GM21447 (cell line): Measurements from ENCODE around the gene RAB11B.
"Not testable (repeated sequence)": the region's sequence is repeated elsewhere in the genome, so short reads cannot be mapped to it uniquely, and the experiment has no call there.

Experiments used
- ATAC-seq: cut with Tn5 transposase; IDR thresholded peaks from one replicate; pipeline ENCODE4 v1.9.1; 2021; ENCODE audit not compliant: unreplicated experiment

The RAB11B gene

GRCh38 chr19:8393192-8393870, 3.2 kb downstream of the RAB11B start:
- no peak for ATAC-seq

- no peak for ATAC-seq
These were observed 3.7 kb downstream of the RAB11B start for GRCh38 chr19:8393871-8394250.

- no peak for ATAC-seq
These were observed 5.5 kb downstream of the RAB11B start for GRCh38 chr19:8395621-8396082.

GRCh38 chr19:8396185-8396562, 6.0 kb downstream of the RAB11B start:
- ATAC-seq = no peak

DNA sequence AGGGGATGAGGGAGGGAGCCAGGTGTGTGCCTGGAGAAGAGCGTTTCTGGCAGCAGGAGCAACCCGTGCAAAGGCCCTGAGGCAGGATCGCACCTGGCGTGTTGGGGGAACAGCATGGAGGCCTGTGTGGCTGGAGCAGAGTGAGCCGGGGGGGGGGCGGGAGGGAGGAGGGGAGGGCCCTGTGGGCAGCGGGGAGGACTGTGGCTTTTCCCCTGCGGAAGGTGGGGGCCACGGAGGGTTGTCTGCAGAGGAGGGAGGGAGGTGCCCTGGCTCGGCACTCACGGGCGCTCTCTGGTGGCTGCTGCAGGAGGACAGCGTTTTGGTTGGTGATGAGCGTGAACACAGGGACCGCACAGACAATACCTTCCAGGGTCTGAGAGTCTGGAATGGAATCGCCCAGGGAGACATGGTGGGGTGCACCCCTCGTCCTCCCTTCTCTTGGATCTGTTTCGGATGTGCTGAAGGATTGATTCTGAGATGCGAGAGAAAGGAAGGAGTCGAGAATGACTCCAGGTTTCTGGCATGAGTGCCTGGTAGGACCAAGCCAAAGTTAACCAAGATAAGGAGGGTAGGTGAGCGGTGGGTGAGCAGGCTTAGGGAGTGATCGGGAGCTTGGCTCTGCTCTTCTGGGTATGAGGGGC, 6.5 kb downstream of the RAB11B start:
- ATAC-seq = no peak

DNA sequence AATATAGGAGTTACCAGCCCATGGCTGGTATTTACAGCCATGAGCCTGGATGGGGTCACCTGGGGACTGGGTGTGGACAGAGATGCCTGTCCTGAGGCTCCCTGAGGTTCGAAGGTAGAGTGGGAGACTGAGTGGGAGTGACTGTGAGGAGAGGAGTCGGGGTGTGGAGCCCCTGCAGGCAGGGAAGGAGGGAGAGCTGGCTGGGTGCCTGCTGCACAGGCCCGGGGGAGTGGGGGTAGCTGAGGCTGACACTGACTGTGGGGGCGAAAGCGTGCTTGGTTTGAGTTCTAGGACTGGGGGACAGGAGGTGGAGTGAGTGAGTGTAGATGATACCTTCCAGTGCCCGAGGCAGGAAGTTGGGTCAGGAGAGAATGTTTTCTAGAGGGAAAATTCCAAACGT, 7.1 kb downstream of the RAB11B start:
- ATAC-seq = no peak

DNA sequence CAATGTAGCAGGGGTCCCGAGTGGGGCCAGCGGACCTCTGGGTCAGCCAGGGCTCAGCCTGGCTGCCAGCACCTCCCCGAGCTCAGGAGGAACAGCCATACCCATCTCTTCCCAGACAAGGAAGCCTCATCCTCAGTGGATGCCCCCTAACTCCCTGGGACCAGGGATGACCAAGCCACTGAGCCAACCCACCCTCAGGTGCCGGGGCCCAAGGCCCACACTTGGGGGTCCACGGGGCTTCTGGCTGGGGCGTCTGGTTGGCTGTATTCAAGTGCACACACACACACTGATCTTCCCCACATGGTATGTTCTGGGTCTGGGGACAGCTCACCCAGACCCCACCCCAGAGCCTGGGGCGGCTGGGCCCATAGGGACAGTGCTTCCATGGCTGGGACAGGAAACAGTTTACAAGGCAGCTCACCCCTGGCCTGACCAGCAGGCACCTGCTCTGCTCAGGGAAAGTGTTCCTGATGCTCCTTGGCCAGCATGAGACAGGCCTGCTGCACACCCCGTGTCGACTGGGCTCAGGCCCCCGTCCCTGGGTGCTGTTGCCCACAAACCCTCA, 7.7 kb downstream of the RAB11B start:
- ATAC-seq = no peak

DNA sequence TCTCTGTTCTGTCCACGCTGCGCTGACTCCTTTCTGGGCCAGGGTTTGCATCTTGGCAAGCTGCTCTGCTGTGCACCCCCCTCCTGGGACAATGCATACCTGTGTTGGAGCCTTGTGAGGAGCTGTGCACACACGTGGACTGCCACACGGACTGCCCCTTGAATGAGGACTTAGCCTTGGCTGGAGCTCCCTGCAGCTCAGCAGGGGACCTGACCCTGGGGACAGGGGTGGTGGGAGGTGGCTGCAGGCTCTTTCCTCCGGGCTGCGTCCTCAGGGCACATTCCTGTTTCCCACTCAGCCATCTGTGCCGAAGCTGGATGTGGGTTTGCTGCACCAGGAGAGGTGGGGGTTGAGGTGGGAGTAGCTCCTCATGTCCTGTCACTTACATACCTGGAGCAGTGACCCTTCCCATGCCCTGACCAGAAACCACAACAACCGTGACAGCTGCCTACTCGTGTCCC, 8.2 kb downstream of the RAB11B start:
- no peak for ATAC-seq

- ATAC-seq = no peak
These were observed 9.6 kb downstream of the RAB11B start for GRCh38 chr19:8399681-8400188.

DNA sequence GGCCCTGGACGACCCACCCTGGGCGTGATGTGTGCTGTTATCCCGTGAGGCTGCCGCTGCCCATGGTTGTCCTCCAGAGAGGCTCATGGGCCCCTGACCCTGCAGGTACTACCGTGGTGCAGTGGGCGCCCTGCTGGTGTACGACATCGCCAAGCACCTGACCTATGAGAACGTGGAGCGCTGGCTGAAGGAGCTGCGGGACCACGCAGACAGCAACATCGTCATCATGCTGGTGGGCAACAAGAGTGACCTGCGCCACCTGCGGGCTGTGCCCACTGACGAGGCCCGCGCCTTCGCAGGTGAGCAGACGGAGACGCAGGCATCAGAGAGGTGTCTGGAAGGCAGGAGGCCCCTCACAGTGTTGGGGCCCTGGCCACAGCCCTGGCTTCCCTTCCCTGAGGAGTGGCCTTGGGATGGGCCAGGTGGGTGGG, 11.8 kb downstream of the RAB11B start:
- ATAC-seq = no peak

GRCh38 chr19:8403098-8403819, 13.1 kb downstream of the RAB11B start:
- ATAC-seq = no peak

- ATAC-seq = no peak
These were observed 13.6 kb downstream of the RAB11B start for GRCh38 chr19:8403820-8404109.

- ATAC-seq = no peak
These were observed 14.4 kb downstream of the RAB11B start for GRCh38 chr19:8404391-8405151.

- not testable (repeated sequence) for ATAC-seq
These were observed 20.6 kb downstream of the RAB11B start for GRCh38 chr19:8410718-8411117.

DNA sequence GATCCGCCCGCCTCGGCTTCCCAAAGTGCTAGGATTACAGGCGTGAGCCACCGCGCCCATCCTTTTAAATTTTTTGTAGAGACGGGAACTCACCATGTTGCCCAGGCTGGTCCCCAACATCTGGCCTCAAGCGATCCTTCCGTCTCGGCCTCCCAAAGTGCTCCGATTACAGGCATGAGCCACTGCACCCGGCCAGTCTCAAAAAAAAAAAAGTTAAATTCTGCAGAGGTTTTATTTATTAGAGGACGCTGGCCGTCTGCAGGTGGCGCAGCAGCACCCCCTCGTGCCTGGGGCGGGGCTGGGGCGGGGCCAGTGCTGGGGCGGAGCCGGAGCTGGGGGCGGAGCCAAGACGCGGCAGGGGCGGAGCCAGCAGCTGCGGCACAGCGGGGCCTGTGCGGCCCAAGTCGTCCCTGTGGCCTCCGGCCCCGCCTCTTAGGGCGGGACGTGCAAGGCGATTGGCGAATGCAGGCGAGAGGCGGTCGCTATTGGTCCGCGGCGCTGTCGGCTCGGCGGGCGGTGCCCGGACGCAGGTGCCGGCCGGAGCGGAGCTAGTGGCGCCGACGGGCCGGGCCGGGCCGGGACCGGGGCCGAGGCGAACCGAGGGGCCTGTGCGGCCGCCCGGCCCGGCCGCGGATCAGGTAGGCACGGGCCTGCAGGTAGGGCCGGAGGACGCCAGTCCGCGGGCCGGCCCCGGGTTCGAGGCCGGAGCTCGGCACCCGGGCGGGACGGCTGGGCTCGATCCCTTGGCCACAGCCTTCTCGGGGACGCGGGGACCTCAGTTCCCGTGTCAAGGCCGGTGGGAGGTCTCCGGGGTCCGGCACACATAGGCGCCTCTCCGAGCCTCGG, 22.8 kb downstream of the RAB11B start, which contains the start of gene MARCHF2:
TSS of gene MARCHF2 (plus strand) at position 523 of the 846 bp plus-strand sequence. CDS start 8,536 bp downstream, outside the sequence.
- ATAC-seq = peak; percentile 98

DNA sequence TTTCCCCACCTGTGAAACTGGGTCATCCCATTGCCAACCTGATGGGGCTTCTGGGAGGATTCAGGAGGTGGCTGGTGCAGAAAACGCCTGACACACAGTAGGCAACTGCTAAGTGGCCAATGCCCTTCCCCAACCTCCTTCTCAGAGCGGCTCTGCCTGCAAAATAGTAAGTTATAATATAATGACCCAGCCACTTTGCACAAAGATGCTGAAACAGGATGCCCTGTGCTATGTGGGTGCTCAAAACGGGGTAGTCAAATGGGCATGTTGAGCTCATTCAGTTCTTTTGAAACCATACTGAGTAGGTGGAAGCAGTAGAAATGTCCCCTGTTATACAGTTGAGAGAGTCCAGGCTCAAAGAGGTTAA, 23.5 kb downstream of the RAB11B start:
- no peak for ATAC-seq

GRCh38 chr19:8416796-8417195, 26.6 kb downstream of the RAB11B start:
- no peak for ATAC-seq

DNA sequence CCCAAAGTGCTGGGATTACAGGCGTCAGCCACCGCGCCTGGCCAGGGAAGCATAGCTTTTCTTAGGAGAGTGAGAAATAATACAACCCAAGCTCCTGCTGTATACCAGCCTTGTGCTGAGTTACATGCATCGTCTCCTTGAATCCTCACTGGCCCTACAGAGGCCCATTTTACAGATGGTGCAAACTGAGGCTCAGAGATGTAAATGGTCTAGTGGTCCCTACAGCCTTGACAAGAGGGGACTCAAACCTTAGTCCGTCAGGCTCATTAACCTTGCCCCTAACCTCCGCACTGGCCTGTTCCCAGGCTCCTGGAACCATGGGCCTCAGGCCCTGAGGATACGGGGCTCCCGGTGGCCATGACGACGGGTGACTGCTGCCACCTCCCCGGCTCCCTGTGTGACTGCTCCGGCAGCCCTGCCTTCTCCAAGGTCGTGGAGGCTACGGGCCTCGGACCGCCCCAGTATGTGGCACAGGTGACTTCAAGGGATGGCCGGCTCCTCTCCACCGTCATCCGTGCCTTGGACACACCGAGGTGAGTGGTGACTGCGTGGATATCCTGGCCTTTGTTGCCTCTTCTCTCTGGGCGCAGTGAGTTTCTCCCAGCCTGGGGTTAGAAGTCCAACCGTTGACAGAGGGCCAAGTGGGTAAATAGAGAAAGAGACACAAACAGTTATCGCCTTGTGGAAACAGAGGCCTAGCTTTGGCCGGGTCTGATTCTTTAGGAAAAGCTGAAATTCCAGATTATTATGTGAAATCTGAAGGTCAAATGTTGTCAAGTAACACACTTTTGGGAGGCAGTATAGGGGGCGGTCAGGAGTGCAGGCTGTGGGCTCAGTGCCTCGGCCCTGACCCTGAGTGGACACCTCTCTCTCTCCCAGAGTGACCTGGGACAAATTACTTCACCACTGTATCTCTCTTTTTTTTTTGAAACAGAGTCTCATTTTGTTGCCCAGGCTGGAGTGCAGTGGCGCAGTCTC, 31.6 kb downstream of the RAB11B start:
- no peak for ATAC-seq

DNA sequence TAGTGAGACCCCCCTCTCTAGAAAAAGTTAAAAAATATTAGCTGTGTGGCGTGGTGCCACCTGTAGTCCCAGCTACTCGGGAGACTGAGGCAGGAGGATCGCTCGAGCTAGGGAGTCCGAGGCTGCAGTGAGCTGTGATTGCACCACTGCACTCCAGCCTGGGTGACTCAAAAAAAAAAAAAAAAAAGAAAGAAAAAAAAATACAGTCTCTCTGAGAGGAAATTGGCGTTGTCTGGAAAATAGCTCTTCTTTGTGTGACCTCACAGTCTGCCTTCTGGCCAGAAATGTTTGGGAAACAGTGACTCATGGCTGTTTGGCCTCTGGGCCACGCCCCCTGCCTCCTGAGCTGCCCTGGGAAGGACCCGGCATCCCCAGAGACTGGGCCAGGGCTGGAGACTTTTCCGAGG, 33.7 kb downstream of the RAB11B start:
- no peak for ATAC-seq
